Measurements from ENCODE around the gene PON2.

DNA sequence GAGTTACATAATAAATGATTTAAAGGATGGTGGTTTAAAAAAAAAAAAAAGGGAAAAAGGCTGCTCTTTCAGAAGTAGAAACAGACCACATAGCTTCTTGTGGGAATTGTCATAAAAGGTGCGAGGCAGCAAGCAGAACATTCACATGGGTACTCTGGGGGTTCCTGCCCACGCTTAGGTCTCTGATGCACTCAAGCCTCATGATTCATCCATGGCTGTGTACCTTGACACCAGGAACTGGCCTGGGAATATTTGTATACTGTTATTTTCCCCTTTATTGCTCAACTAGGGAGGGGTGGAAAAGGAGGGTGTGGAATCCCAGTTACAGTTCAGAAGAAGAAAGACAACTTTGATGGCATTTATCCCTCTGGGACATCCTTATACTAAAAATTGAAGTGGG, 4.0 kb downstream of the PON2 start:
- TF ChIP-seq, protein P1, sequence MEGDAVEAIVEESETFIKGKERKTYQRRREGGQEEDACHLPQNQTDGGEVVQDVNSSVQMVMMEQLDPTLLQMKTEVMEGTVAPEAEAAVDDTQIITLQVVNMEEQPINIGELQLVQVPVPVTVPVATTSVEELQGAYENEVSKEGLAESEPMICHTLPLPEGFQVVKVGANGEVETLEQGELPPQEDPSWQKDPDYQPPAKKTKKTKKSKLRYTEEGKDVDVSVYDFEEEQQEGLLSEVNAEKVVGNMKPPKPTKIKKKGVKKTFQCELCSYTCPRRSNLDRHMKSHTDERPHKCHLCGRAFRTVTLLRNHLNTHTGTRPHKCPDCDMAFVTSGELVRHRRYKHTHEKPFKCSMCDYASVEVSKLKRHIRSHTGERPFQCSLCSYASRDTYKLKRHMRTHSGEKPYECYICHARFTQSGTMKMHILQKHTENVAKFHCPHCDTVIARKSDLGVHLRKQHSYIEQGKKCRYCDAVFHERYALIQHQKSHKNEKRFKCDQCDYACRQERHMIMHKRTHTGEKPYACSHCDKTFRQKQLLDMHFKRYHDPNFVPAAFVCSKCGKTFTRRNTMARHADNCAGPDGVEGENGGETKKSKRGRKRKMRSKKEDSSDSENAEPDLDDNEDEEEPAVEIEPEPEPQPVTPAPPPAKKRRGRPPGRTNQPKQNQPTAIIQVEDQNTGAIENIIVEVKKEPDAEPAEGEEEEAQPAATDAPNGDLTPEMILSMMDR (IDR thresholded peaks at IDR 0.05), result no peak
- TF ChIP-seq EZH2 (IDR thresholded peaks at IDR 0.05; ENCODE audit: borderline replicate concordance, insufficient read depth, low read depth, low read length, poor library complexity, severe bottlenecking), result no peak
